HG03103 (cell line): Measurements from ENCODE around the gene ZCCHC3.
A peak's percentile ranks its signal among the peaks of the same experiment; 100 is the strongest.

Experiments used
- ATAC-seq: cut with Tn5 transposase; IDR thresholded peaks from one replicate; pipeline ENCODE4 v1.9.1; 2021; ENCODE audit warnings: low read depth; ENCODE audit not compliant: unreplicated experiment

The ZCCHC3 gene

GRCh38 chr20:311609-312008 lies 14.2 kb downstream of the ZCCHC3 start:
- no peak for ATAC-seq

GRCh38 chr20:312067-312466 lies 14.7 kb downstream of the ZCCHC3 start:
- no peak for ATAC-seq

GRCh38 chr20:312866-313265 lies 15.5 kb downstream of the ZCCHC3 start:
- ATAC-seq = no peak

- ATAC-seq = no peak
These were observed 16.0 kb downstream of the ZCCHC3 start for GRCh38 chr20:313402-313801.

- no peak for ATAC-seq
These were observed 16.6 kb downstream of the ZCCHC3 start for GRCh38 chr20:313948-314347.

GRCh38 chr20:316316-317068 lies 19.1 kb downstream of the ZCCHC3 start:
- ATAC-seq = no peak

GRCh38 chr20:324177-325044 lies 27.0 kb downstream of the ZCCHC3 start:
- ATAC-seq = peak; percentile 37

- ATAC-seq = peak; percentile 55
These were observed 27.9 kb downstream of the ZCCHC3 start, which contains the start of gene SOX12 for GRCh38 chr20:325045-325888. Gene SOX12 (plus strand): TSS chr20:325552. CDS start chr20:325925, 373 bp downstream.

GRCh38 chr20:325889-326644 lies 28.7 kb downstream of the ZCCHC3 start:
- ATAC-seq = no peak

GRCh38 chr20:326645-327185 lies 29.3 kb downstream of the ZCCHC3 start:
- no peak for ATAC-seq

- no peak for ATAC-seq
These were observed 30.0 kb downstream of the ZCCHC3 start for GRCh38 chr20:327186-328026.

GRCh38 chr20:328027-328974 lies 30.9 kb downstream of the ZCCHC3 start:
- ATAC-seq = no peak

GRCh38 chr20:328975-329695 lies 31.8 kb downstream of the ZCCHC3 start:
- no peak for ATAC-seq

- no peak for ATAC-seq
These were observed 32.5 kb downstream of the ZCCHC3 start for GRCh38 chr20:329851-330232.

GRCh38 chr20:330233-331149 lies 33.1 kb downstream of the ZCCHC3 start:
- no peak for ATAC-seq

- ATAC-seq = no peak
These were observed 37.2 kb downstream of the ZCCHC3 start for GRCh38 chr20:334578-334977.
